IPS-15b (cell line): ENCODE results near the gene SELENOT.

Source experiments
- H3K27me3 ChIP-seq: one replicate; pipeline ENCODE4 v1.6.1; 2013; ENCODE audit warnings: low read length; ENCODE audit not compliant: control insufficient read depth, insufficient read depth
- H3K36me3 ChIP-seq: one replicate; pipeline ENCODE4 v1.6.1; 2013; ENCODE audit warnings: low read length; ENCODE audit not compliant: control insufficient read depth, insufficient read depth
- H3K4me1 ChIP-seq: one replicate; pipeline ENCODE4 v1.6.1; 2013; ENCODE audit warnings: mild to moderate bottlenecking, low read length; ENCODE audit not compliant: control insufficient read depth, insufficient read depth
- H3K4me3 ChIP-seq: one replicate; pipeline ENCODE4 v1.5.1; 2013; ENCODE audit warnings: low read depth, low read length
- H3K9ac ChIP-seq: one replicate; pipeline ENCODE4 v1.6.1; 2013; ENCODE audit warnings: low read depth, mild to moderate bottlenecking, low read length
- H3K9me3 ChIP-seq: one replicate; pipeline ENCODE4 v1.6.1; 2013; ENCODE audit warnings: mild to moderate bottlenecking, low read length; ENCODE audit not compliant: control insufficient read depth, insufficient read depth

Gene SELENOT

DNA sequence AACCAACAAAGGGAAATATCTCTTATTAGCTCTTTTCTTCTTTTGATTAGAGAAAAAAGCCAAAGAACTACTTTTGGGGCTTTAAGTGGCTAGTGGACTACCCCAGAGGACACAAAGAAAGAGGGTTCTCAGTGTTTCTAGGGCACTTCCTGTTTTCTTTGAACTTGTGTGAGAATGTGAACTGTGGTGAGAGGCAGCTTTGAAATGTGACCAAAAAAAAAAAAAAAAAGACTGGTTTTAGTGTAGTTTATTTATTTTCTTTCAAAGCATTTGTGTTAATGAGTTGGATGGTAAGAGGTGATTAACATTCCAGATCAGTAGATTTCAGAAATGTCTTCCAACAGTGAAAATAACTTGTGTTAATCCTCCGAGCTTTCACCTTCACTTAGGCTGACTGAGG, 32.4 kb downstream of the SELENOT start:
- no peaks in the 10 kb centered on the region for H3K36me3 ChIP-seq
- no peak overlapping the region for H3K4me3 ChIP-seq
- H3K9me3 ChIP-seq = no peaks in the 10 kb centered on the region
- H3K4me1 ChIP-seq = peaks cover 9% of the 10 kb centered on the region
- H3K9ac ChIP-seq = no peak overlapping the region
- H3K27me3 ChIP-seq = no peaks in the 10 kb centered on the region

DNA sequence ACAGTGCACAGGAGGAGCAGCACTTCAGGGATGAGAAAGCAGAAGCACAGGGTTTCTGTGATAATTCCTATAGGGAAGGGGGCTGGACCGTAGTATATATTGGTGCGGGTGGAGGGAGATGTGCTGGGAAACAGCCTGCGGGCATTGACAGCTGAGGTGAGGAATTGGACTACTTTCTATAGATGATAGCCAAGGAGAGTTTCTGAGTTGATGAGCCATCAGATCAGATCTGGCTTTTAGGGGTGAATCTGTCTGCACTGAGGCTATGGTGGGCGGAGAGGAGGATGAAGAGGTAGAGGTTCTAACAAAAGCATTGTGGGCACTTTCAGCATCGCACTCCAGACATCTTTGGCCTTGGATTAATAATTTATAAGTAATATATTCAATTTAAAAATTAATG, 33.1 kb downstream of the SELENOT start:
- no peak overlapping the region for H3K9ac ChIP-seq
- peaks cover 9% of the 10 kb centered on the region for H3K4me1 ChIP-seq
- no peaks in the 10 kb centered on the region for H3K36me3 ChIP-seq
- no peaks in the 10 kb centered on the region for H3K27me3 ChIP-seq
- no peaks in the 10 kb centered on the region for H3K9me3 ChIP-seq
- H3K4me3 ChIP-seq = no peak overlapping the region

DNA sequence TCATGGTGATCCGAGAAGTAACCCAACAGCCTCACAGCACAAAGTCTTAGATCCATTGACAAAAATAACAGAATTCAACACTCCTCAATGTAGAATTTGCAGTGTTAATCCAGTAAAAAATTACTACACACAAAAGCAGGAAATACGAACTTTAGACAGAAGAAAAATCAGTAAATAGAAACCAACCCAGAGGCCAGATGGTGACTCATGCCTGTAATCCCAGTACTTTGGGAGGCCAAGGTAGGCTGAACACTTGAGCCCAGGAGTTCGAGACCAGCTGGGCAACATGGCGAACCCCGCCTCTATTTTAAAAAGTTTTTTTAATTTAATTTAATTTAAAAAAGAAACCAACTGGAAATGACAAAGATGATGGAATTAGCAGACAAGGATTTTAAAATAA, 36.1 kb downstream of the SELENOT start:
- Histone ChIP-seq H3K4me3 (no peak overlapping the region), H3K36me3 (no peaks in the 10 kb centered on the region), H3K4me1 (peaks cover 9% of the 10 kb centered on the region), H3K9me3 (no peaks in the 10 kb centered on the region), H3K27me3 (no peaks in the 10 kb centered on the region), H3K9ac (no peak overlapping the region)

DNA sequence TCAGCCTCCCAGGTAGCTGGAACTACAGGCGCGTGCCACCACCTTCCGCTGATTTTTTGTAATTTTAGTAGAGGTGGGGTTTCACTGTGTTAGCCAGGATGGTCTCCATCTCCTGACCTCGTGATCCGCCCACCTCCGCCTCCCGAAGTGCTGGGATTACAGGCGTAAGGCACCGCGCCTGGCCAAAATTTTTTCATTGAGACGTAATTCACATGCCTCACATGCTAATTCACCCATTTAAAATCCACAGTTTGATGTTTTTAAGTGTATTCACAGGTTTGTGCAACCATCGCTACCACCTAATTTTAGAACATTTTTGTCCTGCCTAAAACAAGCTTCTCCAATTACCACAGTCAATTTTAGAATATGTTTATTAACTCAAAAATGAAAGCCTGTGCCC, 37.1 kb downstream of the SELENOT start:
- peaks cover 4% of the 10 kb centered on the region for H3K4me1 ChIP-seq
- no peak overlapping the region for H3K4me3 ChIP-seq
- no peaks in the 10 kb centered on the region for H3K9me3 ChIP-seq
- no peaks in the 10 kb centered on the region for H3K36me3 ChIP-seq
- H3K9ac ChIP-seq = no peak overlapping the region
- no peaks in the 10 kb centered on the region for H3K27me3 ChIP-seq

DNA sequence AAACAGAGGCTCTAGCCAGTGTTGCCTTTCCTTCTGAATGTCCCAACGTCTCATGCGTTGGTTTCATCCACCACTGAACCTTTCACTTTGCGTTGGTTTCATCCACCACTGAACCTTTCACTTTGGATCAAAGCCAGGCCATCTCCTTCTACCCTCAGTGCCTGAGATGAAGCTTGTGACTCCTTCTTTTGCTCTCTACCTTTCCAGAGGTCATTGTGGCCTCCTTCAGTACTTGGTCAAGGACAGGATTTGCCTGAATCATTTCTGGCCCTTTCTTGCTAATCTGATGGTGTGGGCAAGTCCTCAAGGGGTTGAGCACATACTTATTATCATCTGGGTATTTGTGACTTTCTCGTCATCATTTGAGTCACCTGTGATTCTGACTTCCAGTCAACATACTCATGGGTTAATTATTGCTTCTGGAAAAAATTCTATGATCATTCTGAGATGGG, 50.0 kb downstream of the SELENOT start:
- no peak overlapping the region for H3K9ac ChIP-seq
- no peaks in the 10 kb centered on the region for H3K36me3 ChIP-seq
- no peak overlapping the region for H3K4me3 ChIP-seq
- H3K4me1 ChIP-seq = no peaks in the 10 kb centered on the region
- H3K9me3 ChIP-seq = no peaks in the 10 kb centered on the region
- H3K27me3 ChIP-seq = no peaks in the 10 kb centered on the region

DNA sequence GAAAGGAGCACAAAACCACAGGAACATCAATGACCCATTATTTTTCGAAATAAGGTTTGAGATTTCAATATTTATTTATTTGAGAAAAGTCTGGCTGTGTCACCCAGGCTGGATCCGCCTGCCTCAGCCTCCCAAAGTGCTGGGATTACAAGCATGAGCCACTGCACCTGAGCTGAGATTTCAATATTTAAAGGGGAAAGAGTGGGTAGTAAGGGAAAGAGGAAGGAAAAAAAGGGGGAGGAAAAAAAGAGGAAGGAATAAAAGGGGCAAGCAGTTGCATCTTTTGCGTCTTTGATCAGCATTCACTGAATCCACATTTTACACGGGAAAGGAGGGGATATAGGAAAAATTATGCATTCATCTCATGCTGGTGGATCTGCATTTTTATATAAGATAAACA, 53.2 kb downstream of the SELENOT start:
- H3K9ac ChIP-seq = no peak overlapping the region
- H3K4me3 ChIP-seq = no peak overlapping the region
- H3K36me3 ChIP-seq = no peaks in the 10 kb centered on the region
- no peaks in the 10 kb centered on the region for H3K4me1 ChIP-seq
- no peaks in the 10 kb centered on the region for H3K27me3 ChIP-seq
- H3K9me3 ChIP-seq = no peaks in the 10 kb centered on the region

DNA sequence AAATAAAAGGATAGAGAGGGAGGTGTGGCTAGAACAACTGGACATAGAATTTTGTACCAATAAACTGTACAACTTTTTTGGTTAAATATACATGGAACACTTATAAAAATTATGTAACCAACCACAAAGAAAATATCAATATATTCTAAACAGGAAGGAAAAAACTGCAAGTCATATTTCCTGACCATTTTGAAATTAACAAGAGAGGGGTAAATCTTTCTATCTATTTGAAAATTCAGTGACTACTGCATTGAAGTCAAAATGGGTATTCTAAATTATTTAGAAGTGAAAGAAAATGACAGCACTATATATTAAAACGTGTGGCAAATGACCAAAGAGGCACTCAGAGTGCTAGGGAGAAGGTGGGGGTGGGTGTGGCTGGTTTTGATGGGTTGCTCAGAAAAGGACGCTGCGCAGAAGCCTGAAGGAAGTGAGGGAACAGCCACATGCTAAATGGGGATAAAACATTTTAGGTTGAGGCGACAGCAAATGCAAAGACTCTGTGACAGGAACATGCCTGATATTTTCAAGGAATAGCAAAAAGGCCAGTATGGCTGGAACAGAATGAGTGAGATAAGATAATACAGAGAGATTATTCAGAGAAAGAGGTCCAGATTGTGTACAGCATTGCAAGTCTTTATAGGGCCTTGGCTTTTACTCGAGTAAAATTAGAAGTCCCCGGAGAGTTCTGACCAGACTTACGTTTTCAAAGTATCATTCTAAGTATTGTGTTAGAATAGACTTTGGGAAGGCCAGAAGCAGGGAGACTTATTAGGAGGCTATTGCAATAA, 59.5 kb downstream of the SELENOT start:
- no peaks in the 10 kb centered on the region for H3K9me3 ChIP-seq
- H3K4me3 ChIP-seq = no peak overlapping the region
- H3K27me3 ChIP-seq = no peaks in the 10 kb centered on the region
- H3K36me3 ChIP-seq = no peaks in the 10 kb centered on the region
- H3K9ac ChIP-seq = no peak overlapping the region
- H3K4me1 ChIP-seq = no peaks in the 10 kb centered on the region

DNA sequence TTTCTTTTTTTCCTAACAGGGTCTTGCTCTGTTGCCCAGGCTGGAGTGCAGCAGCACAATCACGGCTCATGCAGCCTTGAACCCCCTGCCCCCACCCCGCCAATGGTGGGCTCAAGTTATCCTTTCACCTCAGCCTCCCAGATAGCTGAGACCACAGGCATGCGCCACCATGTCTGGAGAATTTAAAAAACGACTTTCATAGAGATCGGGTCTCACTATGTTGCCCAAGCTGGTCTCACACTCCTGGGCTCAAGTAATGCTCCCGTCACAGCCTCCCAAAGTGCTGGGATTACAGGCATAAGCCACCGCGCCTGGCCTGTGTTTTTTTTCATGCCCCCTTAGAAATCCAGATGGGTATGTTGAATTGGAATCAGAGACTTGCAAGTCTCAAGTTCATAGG, 60.3 kb downstream of the SELENOT start:
- H3K27me3 ChIP-seq = no peaks in the 10 kb centered on the region

DNA sequence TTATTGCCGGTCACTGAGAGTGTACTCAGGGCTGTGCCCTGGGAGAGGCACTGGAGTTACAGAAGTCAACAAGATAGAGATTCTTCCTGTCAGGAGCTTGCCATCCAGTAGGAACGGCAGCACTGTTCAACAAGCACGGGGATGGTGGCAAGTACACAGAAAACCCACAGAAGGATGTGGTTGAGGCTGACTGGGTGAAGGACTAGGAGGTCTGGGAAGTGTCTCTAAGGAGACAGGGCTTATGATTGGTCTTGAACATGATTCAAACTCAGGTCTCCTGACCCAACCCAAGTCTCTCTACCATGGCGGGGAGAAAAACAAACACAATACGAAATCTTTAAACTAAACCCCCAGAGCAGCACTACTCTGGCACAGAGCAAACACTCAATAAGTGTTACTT, 63.0 kb downstream of the SELENOT start:
- Histone ChIP-seq H3K4me1 (no peaks in the 10 kb centered on the region), H3K4me3 (no peak overlapping the region), H3K9me3 (no peaks in the 10 kb centered on the region), H3K27me3 (no peaks in the 10 kb centered on the region), H3K36me3 (no peaks in the 10 kb centered on the region), H3K9ac (no peak overlapping the region)

More for the DNA sequence above, 60.3 kb downstream of the SELENOT start:
- no peak overlapping the region for H3K9ac ChIP-seq
- H3K9me3 ChIP-seq = no peaks in the 10 kb centered on the region
- no peaks in the 10 kb centered on the region for H3K4me1 ChIP-seq
- H3K4me3 ChIP-seq = no peak overlapping the region
- no peaks in the 10 kb centered on the region for H3K36me3 ChIP-seq

DNA sequence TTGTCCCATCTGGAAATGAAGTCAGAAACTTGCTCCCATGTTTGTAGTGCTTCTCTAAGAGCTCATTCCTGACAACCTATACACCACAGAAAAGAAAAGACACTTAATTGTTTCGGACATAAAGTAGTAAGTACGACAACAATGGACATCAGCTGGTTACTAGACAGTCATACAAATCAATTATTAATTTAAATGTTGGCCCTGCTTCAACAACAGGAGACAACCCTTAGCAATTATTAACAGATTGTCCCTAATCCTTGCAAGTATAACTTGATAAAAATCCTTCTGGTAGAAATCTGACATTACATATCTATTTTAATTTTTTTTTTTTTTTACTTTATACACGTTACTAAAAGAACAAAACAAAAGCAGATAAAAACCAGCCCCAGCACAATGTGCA, 70.8 kb downstream of the SELENOT start:
- no peak overlapping the region for H3K9ac ChIP-seq
- H3K9me3 ChIP-seq = peaks cover 5% of the 10 kb centered on the region
- no peaks in the 10 kb centered on the region for H3K4me1 ChIP-seq
- H3K27me3 ChIP-seq = no peaks in the 10 kb centered on the region
- H3K4me3 ChIP-seq = no peak overlapping the region
- no peaks in the 10 kb centered on the region for H3K36me3 ChIP-seq

DNA sequence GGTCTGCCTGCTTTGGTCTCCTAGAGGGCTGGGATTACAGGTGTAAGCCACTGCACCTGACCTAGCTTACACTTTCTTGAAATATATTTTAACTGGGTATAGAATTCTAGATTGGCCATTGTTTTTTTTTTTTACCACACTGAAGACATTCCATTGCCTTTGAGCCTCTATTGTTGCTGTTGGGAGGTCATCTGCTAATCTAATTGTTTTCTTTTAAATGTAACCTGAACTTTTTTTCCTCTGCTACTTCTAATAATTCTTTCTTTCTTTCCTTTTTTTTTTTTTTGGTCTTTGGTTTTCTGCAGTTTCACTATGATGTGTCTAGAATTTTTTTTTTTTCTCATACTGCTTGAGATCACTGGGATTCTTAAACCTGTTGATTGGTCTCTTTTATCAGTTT, 72.5 kb downstream of the SELENOT start:
- Histone ChIP-seq H3K9ac (no peak overlapping the region), H3K9me3 (peaks cover 5% of the 10 kb centered on the region), H3K4me3 (no peak overlapping the region), H3K4me1 (no peaks in the 10 kb centered on the region), H3K27me3 (no peaks in the 10 kb centered on the region), H3K36me3 (no peaks in the 10 kb centered on the region)
